Measurements from ENCODE around the gene PLSCR4.
A peak's percentile ranks its signal among the peaks of the same experiment; 100 is the strongest.
"Not testable (repeated sequence)": the region's sequence is repeated elsewhere in the genome, so short reads cannot be mapped to it uniquely, and the experiment has no call there.

PLSCR4 gene

DNA sequence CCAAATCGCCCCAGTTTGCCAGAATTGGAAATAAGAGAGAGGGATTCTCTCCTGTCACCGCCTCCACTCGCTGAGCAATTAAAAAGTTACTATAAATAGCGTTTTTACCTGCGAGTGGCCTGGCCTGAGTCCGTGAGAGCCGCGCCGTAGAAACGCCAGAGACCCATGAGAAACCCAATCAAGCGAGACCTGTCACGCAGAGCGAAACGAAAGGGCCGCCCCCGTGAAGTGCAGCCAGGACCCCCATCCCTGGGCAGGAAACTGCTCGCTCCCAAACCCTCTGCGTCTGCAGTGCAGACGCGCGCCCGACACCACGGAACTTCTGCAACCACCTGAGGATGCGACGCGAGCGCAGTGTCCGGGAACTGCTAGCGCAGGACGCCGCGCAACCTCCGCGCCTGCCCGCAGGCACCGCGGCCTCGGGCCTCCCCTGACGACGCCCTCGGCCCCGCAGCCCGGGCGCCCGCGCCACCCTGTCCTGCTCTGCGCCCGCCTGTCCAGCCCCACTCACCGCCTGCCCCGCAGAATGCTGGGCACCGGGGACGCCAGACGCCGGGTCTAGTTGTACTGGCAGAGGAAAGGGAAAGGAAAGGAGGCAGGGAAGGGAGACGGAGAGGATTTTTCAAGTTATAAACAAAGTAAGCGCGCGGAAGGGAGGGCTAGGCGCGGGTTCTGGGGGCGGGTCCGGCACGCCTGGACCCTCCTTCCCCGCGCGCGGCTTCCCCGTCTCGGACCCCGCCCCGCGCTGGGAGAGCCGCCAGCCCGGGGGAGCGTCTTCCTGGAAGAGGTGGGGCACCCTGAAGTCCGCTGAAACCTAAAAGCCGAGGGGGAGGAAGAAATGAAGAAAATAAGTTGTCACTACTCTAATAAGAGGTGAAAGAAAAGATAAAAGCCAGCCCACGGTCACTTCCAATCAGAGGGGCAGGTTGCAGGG, at the start of gene PLSCR4:
PLSCR4 (minus strand) TSS at position 657 of the 934 bp plus-strand sequence. CDS start 29,034 bp downstream, outside the sequence.
- peak; percentile 23 for DNase-seq

DNA sequence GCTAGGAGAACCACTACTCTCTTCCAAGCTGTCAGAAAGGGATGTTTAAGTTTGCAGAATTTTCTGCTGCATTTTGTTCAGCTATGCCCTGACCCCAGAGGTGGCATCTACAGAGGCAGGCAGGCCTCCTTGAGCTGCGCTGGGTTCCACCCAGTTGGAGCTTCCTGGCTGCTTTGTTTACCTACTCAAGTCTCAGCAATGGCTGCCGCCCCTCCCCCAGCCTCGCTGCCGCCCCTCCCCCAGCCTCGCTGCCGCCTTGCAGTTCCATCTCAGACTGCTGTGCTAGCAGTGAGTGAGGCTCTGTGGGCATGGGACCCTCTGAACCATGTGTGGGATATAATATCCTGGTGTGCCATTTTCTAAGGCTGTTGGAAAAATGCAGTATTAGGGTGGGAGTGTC, 42.5 kb upstream of the PLSCR4 start:
- not testable (repeated sequence) for DNase-seq

DNA sequence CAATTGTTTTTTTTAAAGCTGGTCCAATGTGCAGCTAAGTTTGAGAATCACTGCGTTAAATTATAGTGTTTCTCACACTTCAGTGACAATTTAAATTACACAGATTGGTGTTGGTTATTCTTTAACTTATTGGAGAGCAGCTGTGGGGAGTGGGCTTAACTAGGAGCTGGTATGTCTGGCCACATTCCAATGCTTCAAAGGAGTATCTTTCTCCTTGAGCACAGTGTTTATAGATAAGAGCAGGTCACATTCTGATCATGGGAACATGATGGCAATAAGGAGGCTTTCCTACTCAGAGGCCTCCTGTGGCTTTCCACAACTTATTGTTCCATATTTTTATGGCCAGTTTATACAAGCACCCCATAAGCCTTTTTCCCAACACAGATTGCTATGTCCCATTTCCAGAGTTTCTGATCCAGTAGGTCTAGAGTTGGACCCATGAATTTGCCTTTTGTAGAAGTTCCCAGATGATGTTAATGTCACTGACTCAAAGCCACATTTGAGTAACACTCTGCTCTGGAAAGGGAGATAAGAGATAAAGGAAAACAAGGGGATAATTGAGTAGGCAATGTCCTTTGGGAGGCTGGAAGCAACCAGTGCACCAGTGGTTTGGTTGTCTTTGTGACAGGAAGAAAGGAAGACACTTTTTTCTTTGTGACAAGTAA, 33.0 kb upstream of the PLSCR4 start:
- no peak for DNase-seq

GRCh38 chr3:146280864-146281263, 30.0 kb upstream of the PLSCR4 start:
- no peak for DNase-seq

DNA sequence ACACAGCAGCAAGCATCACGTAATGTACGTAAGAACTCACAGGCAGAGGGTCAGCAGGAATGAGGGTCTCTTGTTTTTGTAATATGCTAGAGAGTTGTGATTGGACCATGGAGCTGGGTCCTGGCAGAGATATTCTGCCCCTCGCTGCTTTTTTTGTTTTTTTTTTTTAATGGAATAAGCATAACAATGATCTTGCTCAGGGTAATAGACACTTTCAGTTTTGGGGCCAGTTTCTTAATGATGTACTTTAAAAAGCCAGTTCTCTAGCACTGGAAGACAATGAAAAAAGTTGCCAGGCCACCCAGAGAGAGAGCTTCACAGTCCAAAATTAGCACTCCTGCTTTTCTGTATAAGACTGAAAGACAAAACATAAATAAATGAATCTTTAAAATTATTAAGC, 29.0 kb upstream of the PLSCR4 start:
- no peak for DNase-seq

GRCh38 chr3:146279013-146279412, 28.1 kb upstream of the PLSCR4 start:
- DNase-seq, result no peak

DNA sequence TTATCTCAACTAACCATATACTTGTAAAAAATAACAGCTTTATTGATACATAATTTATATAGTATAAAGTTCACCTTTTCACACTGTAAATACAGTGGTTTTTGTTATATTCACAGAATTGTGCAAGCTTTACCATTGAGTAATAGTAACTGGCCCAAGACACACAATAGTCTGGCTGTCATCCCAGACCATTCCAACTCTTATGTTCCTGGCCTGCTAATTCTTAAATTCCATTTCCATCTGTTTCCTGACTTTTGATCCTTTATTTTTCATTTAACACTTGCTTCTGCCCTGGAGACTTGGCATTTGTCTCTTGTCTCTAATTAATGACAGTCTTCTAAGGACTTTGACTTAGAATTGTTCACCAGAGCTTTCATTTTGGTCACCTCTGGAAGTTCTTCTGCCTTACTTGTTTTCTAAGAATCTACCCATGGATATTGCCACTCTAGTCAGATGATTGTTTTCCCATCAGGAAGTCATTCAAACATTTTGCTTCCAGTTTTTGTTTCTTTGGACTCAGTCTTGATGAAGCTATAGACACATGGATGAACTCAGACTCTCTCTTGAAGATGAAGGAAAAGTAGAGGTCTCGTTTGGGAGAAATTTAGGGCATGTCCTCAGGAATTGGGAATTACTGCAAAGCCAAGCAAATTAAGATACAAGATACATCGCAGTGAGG, 27.2 kb upstream of the PLSCR4 start:
- DNase-seq, result no peak

DNA sequence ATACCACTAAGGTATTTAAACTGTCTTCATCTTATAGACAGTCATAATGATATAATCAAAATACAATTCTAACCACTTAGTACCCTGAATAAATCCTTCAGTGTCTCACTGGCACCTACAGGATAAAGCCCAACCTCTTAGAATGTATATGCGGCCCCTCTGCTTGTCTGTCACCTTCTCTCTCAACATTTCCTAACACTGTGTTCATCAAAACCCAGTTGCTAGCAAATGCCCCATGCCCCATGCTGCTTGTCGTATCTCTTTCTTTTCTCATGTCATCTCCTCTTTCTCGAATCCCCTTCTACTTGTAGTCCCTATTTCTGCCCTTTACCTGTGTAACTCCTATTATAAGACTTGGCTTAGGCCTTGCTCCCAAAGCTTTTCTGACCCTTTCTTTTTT, 24.6 kb upstream of the PLSCR4 start:
- no peak for DNase-seq

DNA sequence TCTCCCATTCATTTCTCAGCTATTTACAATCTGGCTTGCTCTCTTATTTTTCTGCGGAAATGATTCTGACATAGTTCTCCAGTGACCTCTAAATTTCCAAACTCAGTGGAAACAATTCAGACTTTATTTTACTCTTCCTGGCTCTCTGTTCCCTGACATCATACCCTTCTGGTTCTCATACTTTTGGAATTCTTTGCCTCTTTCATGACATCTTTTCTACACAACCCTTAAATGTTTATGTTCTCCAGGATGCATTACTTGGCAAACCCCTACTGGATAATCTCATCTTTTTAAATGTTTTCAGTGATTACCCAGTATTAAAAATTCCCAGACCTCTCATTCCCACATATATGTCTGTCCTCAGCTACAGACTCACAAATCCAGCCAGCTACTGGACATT, 23.9 kb upstream of the PLSCR4 start:
- no peak for DNase-seq

DNA sequence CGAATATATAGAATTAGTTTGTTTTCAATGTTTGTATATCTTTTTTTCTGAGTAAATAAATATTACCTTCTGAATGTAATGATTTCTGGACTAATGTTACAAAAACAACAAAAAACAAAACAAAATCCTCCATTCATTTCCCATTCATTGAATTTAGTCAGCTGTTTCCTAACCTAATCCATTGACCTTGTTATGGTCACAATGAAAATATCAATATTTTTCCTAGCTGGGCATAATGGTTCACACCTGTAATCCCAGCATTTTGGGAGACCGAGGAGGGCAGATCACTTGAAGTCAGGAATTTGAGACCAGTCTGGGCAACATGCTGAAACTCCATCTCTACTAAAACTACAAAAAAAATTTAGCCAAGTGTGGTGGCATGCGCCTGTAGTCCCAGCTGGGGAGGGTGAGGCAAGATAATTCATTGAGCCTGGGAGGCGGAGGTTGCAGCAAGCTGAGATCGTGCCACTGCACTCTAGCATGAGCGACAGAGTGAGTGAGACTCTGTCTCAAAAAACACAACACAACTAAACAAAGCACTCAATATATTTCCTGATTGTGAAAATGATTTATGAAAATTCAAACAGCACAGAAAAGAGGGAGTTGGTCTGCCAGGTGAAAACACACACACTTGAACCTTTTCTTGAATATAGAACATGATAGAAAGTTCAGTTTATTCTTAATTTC, 23.0 kb upstream of the PLSCR4 start:
- no peak for DNase-seq

DNA sequence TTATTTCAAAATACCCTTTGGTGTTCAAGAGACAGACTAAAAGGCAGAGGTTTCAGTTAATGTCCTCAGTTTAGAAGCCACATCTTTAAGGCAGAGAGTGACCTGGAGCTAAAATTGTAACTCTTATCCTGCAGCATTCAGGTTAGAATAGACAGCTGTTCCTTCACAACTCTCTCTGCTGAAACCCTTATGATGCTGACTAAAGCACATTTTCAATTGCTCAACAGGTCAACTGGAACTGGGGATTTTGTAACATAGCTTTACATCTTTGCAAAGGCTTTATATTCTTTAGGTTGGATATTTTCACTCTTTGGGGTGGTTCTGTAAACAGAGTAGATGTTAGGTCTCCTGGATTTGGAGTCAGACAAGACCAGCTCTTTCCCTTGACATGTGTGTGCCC, 20.3 kb upstream of the PLSCR4 start:
- DNase-seq, result no peak

GRCh38 chr3:146269271-146269670, 18.4 kb upstream of the PLSCR4 start:
- DNase-seq, result no peak

DNA sequence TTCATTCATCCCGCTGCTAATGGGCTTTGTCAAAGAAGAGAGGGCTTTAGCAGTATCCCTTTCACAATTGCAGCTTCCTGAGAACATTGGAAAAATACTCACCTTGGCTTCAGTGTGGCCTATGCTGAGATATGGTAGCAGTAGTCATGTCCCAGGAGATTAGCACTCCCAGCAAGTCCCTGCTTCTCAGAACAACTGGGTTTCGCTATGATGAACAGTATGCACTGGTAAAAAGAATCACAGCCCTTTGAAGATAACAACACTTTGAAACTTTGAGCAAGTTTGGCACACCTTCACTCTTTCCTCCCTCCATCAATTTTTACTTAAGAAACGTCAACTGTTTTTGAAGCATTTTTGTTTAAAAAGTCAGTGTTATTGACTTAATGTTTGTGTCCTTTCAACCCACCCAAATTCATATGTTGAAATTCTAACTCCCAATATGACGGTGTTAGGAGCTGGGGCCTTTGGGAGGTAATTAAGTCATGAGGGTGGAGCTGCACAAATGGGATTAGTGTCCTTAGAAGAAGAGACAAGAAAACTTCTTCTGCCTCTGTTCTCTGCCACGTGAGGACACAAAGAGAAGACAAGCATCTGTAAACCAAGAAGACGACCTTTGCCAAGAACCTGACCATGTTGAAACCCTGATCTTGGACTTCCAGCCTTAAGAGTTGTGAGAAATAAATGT, 17.8 kb upstream of the PLSCR4 start:
- no peak for DNase-seq

DNA sequence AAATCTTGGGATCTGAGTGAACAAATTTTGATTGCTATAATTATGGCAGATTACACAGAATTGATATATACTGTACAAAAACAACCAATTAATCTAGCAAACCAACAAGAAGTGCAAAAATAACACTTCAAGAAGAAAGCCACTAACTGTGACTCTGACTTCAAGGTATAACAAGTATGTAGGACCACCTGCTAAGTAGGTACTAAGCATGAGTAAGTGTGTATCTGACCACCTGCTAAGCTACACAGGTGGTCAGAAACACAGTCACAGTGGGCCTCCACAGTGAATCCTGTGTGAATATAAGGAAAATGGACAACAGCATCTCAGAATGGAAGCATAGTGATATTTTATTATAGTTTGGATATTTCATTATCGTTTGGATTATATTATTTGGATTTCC, 14.8 kb upstream of the PLSCR4 start:
- DNase-seq, result no peak

DNA sequence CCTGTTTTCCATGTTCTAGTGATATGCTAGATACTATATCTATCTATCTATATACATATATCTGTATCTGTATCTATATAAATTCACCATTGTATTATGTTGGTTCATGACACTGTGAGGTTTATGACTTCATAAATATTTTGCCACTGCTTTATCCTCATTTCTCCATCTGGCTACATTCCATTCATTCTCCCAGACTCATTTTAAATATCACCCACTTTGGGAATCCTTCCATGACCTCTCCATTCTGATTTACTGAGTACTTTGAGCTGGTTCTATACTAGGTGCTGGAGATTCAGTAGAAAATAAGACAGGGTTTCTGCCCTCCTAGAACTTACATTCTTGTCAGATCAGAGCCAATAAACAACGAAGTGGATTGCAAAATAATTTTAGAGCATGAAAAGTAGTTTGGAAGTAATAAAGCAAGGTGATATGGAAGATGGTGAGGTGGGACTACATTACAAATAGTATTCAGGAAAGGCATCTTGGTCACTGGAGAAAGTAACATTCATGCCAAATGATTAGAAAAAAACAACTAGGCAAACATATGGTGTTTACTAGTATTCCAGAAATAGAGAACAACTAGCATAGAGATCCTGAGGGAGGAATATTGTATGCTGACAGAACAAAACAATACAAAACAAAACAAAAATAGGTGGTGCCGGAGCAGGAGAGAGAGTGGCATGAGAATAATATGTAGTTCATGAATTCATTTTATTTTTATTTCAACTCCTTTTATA, 11.6 kb upstream of the PLSCR4 start:
- no peak for DNase-seq

DNA sequence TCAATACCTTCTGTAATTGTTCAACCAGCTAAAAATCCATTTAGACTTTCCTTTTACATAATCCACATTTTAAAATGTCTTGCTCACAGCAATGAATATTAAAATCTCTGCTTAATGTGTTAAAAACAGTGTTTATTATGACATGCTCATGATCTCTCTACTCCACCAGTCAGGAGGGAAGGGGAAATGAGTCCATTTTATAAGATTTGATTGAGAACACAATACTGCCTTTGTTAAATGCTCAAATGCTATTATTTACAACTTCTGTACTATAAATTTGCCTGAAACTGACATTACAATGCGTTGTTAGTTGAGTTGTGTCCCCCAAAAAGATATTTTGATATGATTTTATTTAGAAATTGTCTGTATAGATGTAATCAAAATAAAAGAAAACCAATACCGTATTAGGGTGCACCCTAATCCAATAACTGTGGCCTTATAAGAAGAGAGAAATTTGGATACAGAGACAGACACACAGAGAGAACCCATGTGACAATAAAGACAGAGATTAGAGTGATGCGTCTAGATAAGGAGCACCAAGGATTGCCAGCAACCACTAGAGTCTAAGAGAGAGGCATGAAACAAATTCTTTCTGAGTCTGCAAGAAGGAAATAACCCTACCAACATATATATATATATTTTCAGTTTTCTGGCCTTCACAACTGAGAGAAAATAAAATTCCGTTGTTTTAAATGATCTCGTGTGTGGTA, 9.1 kb upstream of the PLSCR4 start:
- no peak for DNase-seq

GRCh38 chr3:146256851-146257486, 6.1 kb upstream of the PLSCR4 start:
- DNase-seq, result no peak

DNA sequence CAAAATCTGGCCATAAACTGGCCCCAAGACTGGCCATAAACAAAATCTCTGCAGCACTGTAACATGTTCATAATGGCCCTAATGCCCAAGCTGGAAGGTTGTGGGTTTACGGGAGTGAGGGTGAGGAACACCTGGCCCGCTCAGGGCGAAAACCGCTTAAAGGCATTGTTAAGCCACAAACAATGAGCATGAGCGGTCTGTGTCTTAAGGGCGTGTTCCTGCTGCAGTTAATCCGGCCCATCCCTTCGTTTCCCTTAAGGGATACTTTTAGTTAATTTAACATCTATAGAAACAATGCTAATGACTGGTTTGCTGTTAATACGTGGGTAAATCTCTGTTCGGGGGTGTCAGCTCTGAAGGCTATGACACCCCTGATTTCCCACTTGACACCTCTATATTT, 1.5 kb upstream of the PLSCR4 start:
- not testable (repeated sequence) for DNase-seq

- DNase-seq, result no peak
Measured at GRCh38 chr3:146249921-146250320, 984 bp downstream of the PLSCR4 start.

DNA sequence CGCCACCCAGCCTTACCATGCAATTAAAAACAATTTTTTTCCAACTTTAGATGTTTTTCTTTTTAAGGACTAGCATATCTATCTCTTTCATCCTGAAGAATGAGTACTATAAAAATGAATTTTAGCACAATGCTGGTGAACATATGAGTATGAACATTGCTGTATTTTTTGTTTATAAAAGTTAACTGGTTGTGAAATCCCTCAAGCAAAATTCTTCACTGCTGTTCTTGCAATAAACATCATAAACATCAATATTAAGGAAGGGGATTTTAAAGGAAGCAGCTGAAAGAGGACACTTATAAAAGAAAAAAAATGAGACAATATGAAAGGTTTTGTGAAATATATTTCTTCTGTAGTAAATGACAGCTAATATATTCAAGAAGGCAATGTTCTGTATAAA, 3.0 kb downstream of the PLSCR4 start:
- no peak for DNase-seq

GRCh38 chr3:146246526-146246925, 4.4 kb downstream of the PLSCR4 start:
- DNase-seq, result no peak

Measured in NCI-H69 (cell line).